Adipocyte (in vitro differentiated cells): ENCODE results near the gene NR6A1.

Experiments used
- DNase-seq: peaks from one replicate; pipeline ENCODE4 v3.0.0-alpha.2; 2015; ENCODE audit warnings: low read depth
- H3K27me3 ChIP-seq: replicated peaks from 2 replicates; pipeline ENCODE4 v1.7.0; 2013; ENCODE audit warnings: mild to moderate bottlenecking, low read length, moderate library complexity; ENCODE audit not compliant: control insufficient read depth, insufficient read depth
- H3K36me3 ChIP-seq: 2 replicates; pipeline ENCODE4 v1.7.0; 2013; ENCODE audit warnings: low read length, mild to moderate bottlenecking, moderate library complexity; ENCODE audit not compliant: control insufficient read depth, insufficient read depth, severe bottlenecking
- H3K4me1 ChIP-seq: 2 replicates; pipeline ENCODE4 v1.7.0; 2013; ENCODE audit warnings: mild to moderate bottlenecking, low read length, moderate library complexity; ENCODE audit not compliant: control insufficient read depth, insufficient read depth
- H3K4me3 ChIP-seq: 2 replicates; pipeline ENCODE4 v1.7.0; 2013; ENCODE audit warnings: mild to moderate bottlenecking, low read length, moderate library complexity
- H3K9ac ChIP-seq: 2 replicates; pipeline ENCODE4 v1.7.0; 2013; ENCODE audit warnings: mild to moderate bottlenecking, low read length, moderate library complexity
- H3K9me3 ChIP-seq: 2 replicates; pipeline ENCODE4 v1.7.0; 2013; ENCODE audit warnings: mild to moderate bottlenecking, low read length, moderate library complexity; ENCODE audit not compliant: control insufficient read depth

Gene NR6A1

DNA sequence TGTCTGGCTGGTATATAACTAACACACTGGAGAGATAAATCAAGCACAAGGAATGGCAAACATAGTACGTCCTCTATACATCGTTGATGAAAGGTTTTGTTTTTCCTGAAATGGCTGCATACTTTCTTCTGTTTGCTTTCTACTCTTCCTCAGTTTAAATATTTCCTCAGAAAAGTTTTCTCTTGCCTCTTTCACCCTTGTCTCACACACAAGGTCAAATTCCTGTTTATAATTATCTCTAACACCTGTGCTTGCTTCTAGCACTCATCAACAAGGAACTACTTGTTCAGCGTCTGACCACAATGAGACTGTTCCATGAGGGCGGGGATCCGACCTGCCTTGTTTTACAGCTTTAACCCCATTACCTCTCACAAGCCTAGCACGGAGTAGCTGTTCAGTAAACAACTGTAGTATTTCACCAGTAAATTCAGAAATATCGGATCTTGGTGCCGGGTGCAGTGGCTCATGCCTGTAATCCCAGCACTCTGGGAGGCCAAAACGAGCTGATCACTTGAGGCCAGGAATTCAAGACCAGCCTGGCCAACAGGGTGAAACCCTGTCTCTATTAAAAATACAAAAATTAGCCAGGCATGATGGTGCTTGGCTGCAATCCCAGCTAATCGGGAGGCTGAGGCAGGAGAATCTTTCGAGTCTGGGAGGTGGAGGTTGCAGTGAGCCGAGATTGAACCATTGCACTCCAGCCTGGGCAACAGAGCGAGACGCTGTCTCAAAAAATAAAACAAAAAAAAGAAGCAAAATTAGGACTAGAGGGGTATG lies 37.0 kb downstream of the NR6A1 start:
- Histone ChIP-seq H3K4me3 (no peak overlapping the region), H3K27me3 (no peaks in the 10 kb centered on the region), H3K36me3 (no peaks in the 10 kb centered on the region), H3K4me1 (peaks cover 14% of the 10 kb centered on the region), H3K9ac (no peak overlapping the region), H3K9me3 (no peaks in the 10 kb centered on the region)
- DNase-seq: no peak

DNA sequence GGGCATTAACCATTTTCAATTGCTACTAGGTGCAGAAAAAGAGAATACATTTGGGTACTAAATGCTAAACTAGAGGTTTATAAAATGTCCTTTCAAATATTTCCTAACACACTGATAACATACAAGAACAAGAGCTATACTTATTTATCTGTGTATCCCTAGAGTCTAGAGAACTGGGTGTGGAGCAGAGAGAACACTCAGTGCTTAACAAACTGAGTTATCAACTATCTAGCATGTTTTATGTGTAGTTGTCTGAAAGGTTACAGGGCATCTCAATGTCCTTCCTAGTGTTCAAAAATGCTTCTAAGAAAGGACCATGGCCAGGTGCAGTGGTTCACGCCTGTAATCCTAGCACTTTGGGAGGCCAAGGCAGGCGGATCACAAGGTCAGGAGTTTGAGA lies 40.3 kb downstream of the NR6A1 start:
- Histone ChIP-seq H3K27me3 (no peaks in the 10 kb centered on the region), H3K4me3 (no peak overlapping the region), H3K36me3 (no peaks in the 10 kb centered on the region), H3K9me3 (no peaks in the 10 kb centered on the region), H3K9ac (no peak overlapping the region), H3K4me1 (peaks cover 14% of the 10 kb centered on the region)
- DNase-seq: no peak

DNA sequence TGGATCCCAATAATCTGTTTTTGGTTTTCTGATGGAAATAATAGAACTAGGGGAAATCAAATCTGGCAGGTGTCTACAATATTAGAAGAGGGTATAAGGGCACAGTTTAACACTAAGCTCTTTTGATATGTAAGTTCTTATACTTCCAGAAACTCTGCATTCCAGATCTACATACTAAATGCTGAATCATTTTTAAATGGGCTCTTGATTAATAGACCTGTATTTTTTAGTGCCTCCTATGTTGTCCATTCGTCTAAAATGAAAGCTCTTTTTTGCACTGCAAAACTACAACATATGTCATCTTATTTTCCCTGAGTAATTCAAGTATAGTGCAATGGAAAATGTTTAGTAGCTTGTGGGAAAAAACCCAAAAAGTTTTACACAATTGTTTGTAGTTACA lies 44.2 kb downstream of the NR6A1 start:
- Histone ChIP-seq H3K9me3 (no peaks in the 10 kb centered on the region), H3K4me3 (no peak overlapping the region), H3K27me3 (no peaks in the 10 kb centered on the region), H3K4me1 (peaks cover 15% of the 10 kb centered on the region), H3K9ac (no peak overlapping the region), H3K36me3 (no peaks in the 10 kb centered on the region)
- DNase-seq: no peak

DNA sequence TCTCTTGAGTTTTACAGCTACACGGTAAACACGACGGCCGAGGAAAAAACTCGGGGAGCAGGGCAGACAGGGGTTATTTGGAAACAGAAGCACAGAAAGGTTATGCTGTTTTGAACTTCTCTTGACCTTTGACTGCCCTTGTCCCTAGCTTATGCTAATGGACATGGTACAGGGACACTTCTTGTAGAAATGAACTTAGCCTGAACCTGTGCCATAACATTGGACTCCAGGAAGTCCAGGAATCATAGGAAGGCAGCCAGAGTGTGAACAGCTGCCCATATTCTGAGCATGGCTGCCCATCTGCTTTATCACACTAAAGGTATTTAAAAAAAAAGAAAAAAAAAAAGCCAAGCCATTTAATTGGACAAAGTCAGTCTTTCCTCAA lies 46.1 kb downstream of the NR6A1 start:
- peak overlapping the region; percentile 12 for H3K9ac ChIP-seq
- peaks cover 29% of the 10 kb centered on the region for H3K4me1 ChIP-seq
- no peaks in the 10 kb centered on the region for H3K27me3 ChIP-seq
- no peaks in the 10 kb centered on the region for H3K36me3 ChIP-seq
- DNase-seq: no peak
- H3K4me3 ChIP-seq: peak overlapping the region; percentile 49
- H3K9me3 ChIP-seq: no peaks in the 10 kb centered on the region

DNA sequence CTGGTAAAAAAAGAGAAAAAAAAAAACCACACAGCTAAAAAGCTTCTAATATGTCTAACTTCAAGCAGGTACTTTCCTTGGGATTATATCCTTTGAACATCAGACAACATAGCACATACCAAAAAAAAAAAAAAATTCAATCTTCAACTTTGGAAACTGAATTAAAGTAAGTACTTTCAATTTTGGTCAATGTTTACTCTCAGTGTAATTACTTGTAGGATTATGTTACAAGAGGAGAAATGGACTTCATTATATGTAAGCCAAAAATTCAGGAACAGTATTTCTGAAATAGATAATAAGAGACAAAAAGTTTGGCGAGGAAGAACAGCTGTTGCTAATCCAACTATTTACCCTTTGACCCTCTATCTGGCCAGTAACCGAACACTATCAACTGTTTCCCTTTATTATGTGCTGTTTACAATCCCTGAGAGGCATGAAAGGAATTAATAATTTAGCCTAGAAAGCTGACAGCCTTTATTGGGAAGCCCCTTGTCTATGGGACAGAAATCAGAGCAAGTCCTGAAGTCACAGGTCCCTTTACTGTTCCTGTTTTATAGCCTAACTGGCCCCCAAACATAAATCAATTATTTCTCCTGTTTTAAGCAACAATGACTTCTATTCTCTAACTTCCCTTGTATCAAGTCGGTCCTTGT lies 46.6 kb downstream of the NR6A1 start:
- Histone ChIP-seq H3K9ac (peak overlapping the region; percentile 12), H3K27me3 (no peaks in the 10 kb centered on the region), H3K9me3 (no peaks in the 10 kb centered on the region), H3K36me3 (no peaks in the 10 kb centered on the region), H3K4me1 (peaks cover 29% of the 10 kb centered on the region), H3K4me3 (peak overlapping the region; percentile 49)
- peak; percentile 43 for DNase-seq

DNA sequence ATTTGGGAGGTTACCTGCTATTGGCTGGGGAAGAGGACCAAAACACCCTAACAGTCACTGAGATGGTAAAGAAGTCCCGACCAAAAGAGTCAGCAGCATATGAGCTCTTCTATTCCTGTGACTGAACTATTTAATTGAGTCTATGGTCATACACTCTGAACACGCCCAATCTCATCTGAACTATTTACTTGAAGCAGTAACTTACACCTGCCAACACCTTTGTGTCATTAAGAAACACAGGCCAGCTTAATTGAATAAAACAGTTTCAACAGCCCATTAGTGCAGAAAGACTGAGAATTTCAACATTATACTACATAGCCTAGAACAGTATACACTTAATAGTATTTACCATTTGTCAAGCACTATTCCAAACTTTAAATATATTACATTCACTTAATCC lies 47.8 kb downstream of the NR6A1 start:
- no peak for DNase-seq
- no peaks in the 10 kb centered on the region for H3K36me3 ChIP-seq
- no peak overlapping the region for H3K9ac ChIP-seq
- H3K4me3 ChIP-seq: no peak overlapping the region
- no peaks in the 10 kb centered on the region for H3K27me3 ChIP-seq
- no peaks in the 10 kb centered on the region for H3K9me3 ChIP-seq
- H3K4me1 ChIP-seq: peaks cover 29% of the 10 kb centered on the region

DNA sequence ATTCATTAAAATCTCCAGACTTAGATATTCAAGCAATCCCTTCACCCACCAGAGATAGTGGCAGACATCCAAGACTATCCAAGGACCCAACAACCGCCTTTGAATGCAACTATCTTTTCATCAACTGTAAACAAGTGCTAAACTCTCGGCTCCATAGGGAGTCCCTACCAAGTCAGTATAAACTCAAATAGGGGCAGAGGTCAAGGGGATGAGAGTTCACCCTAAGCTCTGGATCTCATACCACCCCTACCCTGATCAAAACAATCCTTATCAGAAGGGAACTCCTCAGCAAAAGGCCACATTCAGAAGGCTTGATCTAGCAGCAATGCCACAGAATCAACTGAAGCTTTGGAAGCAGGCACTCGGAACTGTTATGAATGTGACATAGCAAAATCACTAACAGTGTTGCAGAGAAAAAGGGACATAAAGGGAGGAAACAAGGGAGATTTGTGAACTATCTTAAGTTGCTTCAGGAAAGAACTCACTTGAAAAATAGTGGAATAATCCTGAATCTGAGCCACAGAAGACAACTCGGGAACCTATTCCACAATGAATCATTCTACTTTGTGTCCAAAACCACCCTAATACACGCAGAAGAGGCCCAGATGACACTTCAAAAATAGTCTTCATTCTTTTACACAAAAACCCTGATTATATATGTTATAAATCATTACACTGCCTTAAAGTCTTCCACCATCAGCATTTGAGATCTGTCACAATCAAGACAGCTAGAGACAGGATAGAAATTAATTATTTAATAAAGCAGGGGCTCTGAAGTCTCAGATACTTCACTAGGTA lies 49.8 kb downstream of the NR6A1 start:
- peaks cover 33% of the 10 kb centered on the region for H3K4me1 ChIP-seq
- H3K27me3 ChIP-seq: no peaks in the 10 kb centered on the region
- peak; percentile 69 for DNase-seq
- peak overlapping the region; percentile 3 for H3K4me3 ChIP-seq
- no peak overlapping the region for H3K9ac ChIP-seq
- no peaks in the 10 kb centered on the region for H3K9me3 ChIP-seq
- no peaks in the 10 kb centered on the region for H3K36me3 ChIP-seq

DNA sequence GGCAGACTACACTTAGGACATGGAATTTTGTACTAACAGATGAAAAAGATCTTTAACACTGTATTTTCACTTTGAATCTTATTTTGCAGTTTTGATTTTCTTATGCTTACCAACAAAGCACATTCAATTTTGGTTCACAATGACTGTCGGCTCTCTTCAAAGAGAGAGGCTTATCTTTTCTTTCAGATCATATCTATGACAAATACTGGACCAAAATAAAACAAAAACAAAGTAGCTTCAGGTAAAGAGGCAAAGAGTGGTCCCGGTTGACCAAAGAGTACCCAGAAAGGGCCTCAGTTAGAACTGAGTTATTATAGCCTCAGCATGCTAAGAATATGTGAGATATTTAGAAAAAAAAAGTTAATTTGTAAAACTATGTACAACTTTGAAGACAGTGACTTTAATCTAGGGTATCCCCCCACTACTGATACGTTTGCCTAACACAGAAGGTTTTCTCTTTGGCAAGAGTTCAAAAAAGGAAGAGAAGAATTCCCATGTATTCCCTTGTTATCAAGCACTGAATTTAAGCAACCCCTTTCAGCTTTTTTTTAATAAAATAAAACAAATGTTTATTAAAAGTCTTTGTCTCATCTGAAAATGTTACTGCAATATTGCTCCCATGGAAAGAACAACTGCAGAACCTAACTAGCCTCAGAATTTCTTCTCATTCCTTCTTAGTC lies 50.5 kb downstream of the NR6A1 start:
- H3K4me1 ChIP-seq: peaks cover 33% of the 10 kb centered on the region
- DNase-seq: no peak
- H3K36me3 ChIP-seq: no peaks in the 10 kb centered on the region
- H3K9me3 ChIP-seq: no peaks in the 10 kb centered on the region
- no peak overlapping the region for H3K9ac ChIP-seq
- no peaks in the 10 kb centered on the region for H3K27me3 ChIP-seq
- H3K4me3 ChIP-seq: peak overlapping the region; percentile 3

DNA sequence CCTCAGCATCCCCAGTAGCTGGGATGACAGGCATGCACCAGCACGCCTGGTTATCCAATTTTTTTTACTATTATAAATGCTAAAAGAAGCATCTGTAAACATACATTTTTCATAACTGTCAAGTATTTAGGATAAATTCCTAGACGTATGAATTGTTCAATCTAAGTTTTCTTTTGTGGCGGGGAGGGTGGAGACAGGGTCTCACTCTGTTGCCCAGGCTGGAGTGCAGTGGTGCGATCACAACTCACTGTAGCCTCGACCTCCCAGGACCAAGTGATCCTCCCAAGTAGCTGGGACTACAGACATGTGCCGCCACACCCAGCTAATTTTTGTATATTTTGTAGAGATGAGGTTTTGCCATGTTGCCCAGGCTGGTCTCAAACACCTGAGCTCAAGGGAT lies 52.2 kb downstream of the NR6A1 start:
- H3K9me3 ChIP-seq: no peaks in the 10 kb centered on the region
- peaks cover 19% of the 10 kb centered on the region for H3K4me1 ChIP-seq
- no peak overlapping the region for H3K4me3 ChIP-seq
- H3K27me3 ChIP-seq: no peaks in the 10 kb centered on the region
- no peak overlapping the region for H3K9ac ChIP-seq
- no peak for DNase-seq
- H3K36me3 ChIP-seq: no peaks in the 10 kb centered on the region

DNA sequence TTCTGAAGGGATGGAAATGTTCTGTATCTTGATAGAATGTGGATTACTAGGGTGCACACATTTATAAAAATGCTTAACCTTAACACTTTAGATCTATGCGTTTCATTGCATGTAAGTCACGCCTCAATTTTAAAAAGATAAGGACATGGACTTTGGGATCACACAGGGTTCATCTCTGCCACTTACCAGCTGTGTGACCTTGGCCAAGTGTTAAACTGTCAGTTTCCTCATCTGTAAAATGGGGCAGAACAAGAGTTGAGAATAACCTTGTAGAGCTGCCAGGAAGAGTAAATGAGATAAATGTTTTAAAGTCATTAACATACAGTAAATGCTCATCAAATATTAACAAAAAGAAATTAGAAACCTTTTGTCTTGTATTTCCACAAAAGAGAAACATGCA lies 53.5 kb downstream of the NR6A1 start:
- no peak for DNase-seq
- Histone ChIP-seq H3K27me3 (no peaks in the 10 kb centered on the region), H3K4me1 (peaks cover 19% of the 10 kb centered on the region), H3K9me3 (no peaks in the 10 kb centered on the region), H3K9ac (no peak overlapping the region), H3K36me3 (no peaks in the 10 kb centered on the region), H3K4me3 (no peak overlapping the region)

DNA sequence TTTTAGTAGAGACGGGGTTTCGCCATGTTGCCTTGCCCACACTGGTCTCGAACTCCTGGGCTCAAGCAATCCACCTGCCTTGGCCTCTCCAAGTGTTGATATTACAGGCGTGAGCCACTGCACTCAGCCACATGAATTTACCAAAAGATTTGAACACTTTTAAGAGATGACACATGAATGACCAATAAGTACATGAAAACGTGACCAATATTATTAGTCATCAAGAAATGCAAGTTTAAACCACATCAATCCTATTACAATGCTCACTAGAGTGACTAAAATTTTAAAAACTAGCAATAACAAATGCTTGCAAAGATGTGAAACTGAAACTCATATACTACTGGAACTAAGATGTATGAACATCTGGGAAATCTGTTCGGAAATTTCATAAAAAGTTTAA lies 54.3 kb downstream of the NR6A1 start:
- H3K36me3 ChIP-seq: no peaks in the 10 kb centered on the region
- DNase-seq: no peak
- H3K4me1 ChIP-seq: peaks cover 19% of the 10 kb centered on the region
- no peak overlapping the region for H3K9ac ChIP-seq
- H3K27me3 ChIP-seq: no peaks in the 10 kb centered on the region
- H3K9me3 ChIP-seq: no peaks in the 10 kb centered on the region
- H3K4me3 ChIP-seq: no peak overlapping the region
